ENCODE data around the gene ZNF423. TPM values are rescaled to one million over a fixed set of nuclear protein-coding genes. Genes with fewer than 3 reads are reported as not detected.

The ZNF423 gene
- total and polyA plus RNA-seq, 9 of the 15 experiments (the other 6 are each of a cell fraction or from before 2014, with no cell fraction given): not detected

GRCh38 chr16:49617710-49618330 is 238.1 kb downstream of the ZNF423 start:
- Histone ChIP-seq H3K9ac (ENCODE audit: insufficient read depth in 1 of 2, low read depth in 2 of 2, low read length in 2 of 2) (no peak overlapping the region), H2AFZ (ENCODE audit: low read depth, low read length) (no peak overlapping the region), H3K4me2 (ENCODE audit: insufficient read depth, low read length) (no peak overlapping the region), H3K9me3 (replicated peaks; ENCODE audit: control insufficient read depth, insufficient read depth, low read depth, low read length) (no peaks in the 10 kb centered on the region), H3K4me1 (replicated peaks in 1 of 2; ENCODE audit: control insufficient read depth in 2 of 2, insufficient read depth in 2 of 2, low read length in 2 of 2) (peaks cover 22 to 24% of the 10 kb centered on the region in 2 experiments; a peak in 4 of 5 replicates), H4K20me1 (replicated peaks; ENCODE audit: control insufficient read depth, insufficient read depth, low read length) (no peaks in the 10 kb centered on the region), H3K36me3 (ENCODE audit: control insufficient read depth, insufficient read depth, low read length) (no peaks in the 10 kb centered on the region), H3K4me3 (no peak overlapping the region), H3K9me1 (ENCODE audit: control insufficient read depth, insufficient read depth, low read length) (peaks cover 6% of the 10 kb centered on the region), H3K27ac (ENCODE audit: extremely low read depth, low read depth, low read length) (no peak overlapping the region), H3K27me3 (ENCODE audit: control insufficient read depth in 2 of 2, insufficient read depth in 2 of 2, low read length in 2 of 2) (peaks cover 0 to 8% of the 10 kb centered on the region in 2 experiments; a peak in 1 of 5 replicates), H3K79me2 (ENCODE audit: control insufficient read depth, insufficient read depth, low read length) (no peaks in the 10 kb centered on the region)
- no peak for TF ChIP-seq SRSF7 (optimal IDR thresholded peaks at IDR 0.05; ENCODE audit: low read depth, low read length)
- no TSS peak for BruUV-seq (replicated peaks)
- CTCF ChIA-PET (ENCODE audit: low intra/inter-chr PET ratio): no interaction called here
- intact Hi-C loops (cut with micrococcal nuclease): no loop called here
- in situ Hi-C loops (cut with MboI): no loop called here
- DNase-seq (ENCODE audit: extremely low read depth in 1 of 4, low spot score in 3 of 4): no peak
- FAIRE-seq: no peak
- ATAC-seq: no peak
- POLR2A ChIA-PET: no interaction called here
- 30% methylated on average over 6 of the region's 6 CpGs for WGBS (ENCODE audit: insufficient coverage, low coverage, missing lambda C conversion rate)

- no peak overlapping the region for H3K4me2 ChIP-seq (ENCODE audit: insufficient read depth, low read length)
- no peak overlapping the region for H3K27ac ChIP-seq (ENCODE audit: extremely low read depth, low read depth, low read length)
- H2AFZ ChIP-seq (ENCODE audit: low read depth, low read length): no peak overlapping the region
- no peak for ATAC-seq
- H3K79me2 ChIP-seq (ENCODE audit: control insufficient read depth, insufficient read depth, low read length): no peaks in the 10 kb centered on the region
- no peak for DNase-seq (ENCODE audit: extremely low read depth in 1 of 4, low spot score in 3 of 4)
- H3K27me3 ChIP-seq (ENCODE audit: control insufficient read depth in 2 of 2, insufficient read depth in 2 of 2, low read length in 2 of 2): peaks cover 0 to 5% of the 10 kb centered on the region in 2 experiments; a peak in 1 of 5 replicates
- H4K20me1 ChIP-seq (replicated peaks; ENCODE audit: control insufficient read depth, insufficient read depth, low read length): no peaks in the 10 kb centered on the region
- no peaks in the 10 kb centered on the region for H3K36me3 ChIP-seq (ENCODE audit: control insufficient read depth, insufficient read depth, low read length)
- H3K9ac ChIP-seq (ENCODE audit: insufficient read depth in 1 of 2, low read depth in 2 of 2, low read length in 2 of 2): no peak overlapping the region
- H3K9me1 ChIP-seq (ENCODE audit: control insufficient read depth, insufficient read depth, low read length): peaks cover 5% of the 10 kb centered on the region
- TF ChIP-seq, protein P1, sequence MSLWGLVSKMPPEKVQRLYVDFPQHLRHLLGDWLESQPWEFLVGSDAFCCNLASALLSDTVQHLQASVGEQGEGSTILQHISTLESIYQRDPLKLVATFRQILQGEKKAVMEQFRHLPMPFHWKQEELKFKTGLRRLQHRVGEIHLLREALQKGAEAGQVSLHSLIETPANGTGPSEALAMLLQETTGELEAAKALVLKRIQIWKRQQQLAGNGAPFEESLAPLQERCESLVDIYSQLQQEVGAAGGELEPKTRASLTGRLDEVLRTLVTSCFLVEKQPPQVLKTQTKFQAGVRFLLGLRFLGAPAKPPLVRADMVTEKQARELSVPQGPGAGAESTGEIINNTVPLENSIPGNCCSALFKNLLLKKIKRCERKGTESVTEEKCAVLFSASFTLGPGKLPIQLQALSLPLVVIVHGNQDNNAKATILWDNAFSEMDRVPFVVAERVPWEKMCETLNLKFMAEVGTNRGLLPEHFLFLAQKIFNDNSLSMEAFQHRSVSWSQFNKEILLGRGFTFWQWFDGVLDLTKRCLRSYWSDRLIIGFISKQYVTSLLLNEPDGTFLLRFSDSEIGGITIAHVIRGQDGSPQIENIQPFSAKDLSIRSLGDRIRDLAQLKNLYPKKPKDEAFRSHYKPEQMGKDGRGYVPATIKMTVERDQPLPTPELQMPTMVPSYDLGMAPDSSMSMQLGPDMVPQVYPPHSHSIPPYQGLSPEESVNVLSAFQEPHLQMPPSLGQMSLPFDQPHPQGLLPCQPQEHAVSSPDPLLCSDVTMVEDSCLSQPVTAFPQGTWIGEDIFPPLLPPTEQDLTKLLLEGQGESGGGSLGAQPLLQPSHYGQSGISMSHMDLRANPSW (CRISPR knock-in tag; IDR thresholded peaks at IDR 0.05): no peak
- no peak for TF ChIP-seq PREB (CRISPR knock-in tag; IDR thresholded peaks at IDR 0.05)
- intact Hi-C loops (cut with micrococcal nuclease): no loop called here
- H3K9me3 ChIP-seq (replicated peaks; ENCODE audit: control insufficient read depth, insufficient read depth, low read depth, low read length): no peaks in the 10 kb centered on the region
- in situ Hi-C loops (cut with MboI): no loop called here
- no TSS peak for BruUV-seq (replicated peaks)
- 7% methylated on average over 4 of the region's 4 CpGs for WGBS (ENCODE audit: insufficient coverage, low coverage, missing lambda C conversion rate)
- H3K4me3 ChIP-seq: no peak overlapping the region
- FAIRE-seq: no peak
- peaks cover 22 to 24% of the 10 kb centered on the region in 2 experiments; a peak in 4 of 5 replicates for H3K4me1 ChIP-seq (replicated peaks in 1 of 2; ENCODE audit: control insufficient read depth in 2 of 2, insufficient read depth in 2 of 2, low read length in 2 of 2)
- POLR2A ChIA-PET: interaction anchor here (0.8 kb wide), 1 partner anchor 26 kb away, joined by 4 read pairs; no protein-coding TSS in a partner anchor
- CTCF ChIA-PET (ENCODE audit: low intra/inter-chr PET ratio): no interaction called here
Measured at GRCh38 chr16:49617016-49617629, 238.8 kb downstream of the ZNF423 start.
